ENCODE data around the gene PKD2.
"Not testable (repeated sequence)": the region's sequence is repeated elsewhere in the genome, so short reads cannot be mapped to it uniquely, and the experiment has no call there.

PKD2 gene

DNA sequence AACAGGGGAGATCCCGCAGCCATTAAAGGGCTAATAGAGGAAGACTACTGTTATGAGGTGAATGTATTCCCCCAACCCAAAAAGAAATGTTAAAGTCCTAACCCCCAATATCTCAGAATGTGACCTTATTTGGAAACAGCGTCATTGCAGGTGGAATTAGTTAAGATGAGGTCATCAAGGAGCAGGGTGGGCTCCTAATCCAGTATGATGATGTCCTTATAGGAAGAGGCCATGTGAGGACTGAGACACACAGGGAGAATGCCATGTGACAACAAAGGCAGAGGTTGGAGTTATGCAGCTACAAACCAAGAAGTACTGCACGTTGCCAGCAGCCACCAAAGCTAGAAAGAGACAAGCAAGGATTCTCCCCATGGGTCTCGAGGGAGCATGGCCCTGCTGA lies 17.7 kb upstream of the PKD2 start:
- no peak for DNase-seq

DNA sequence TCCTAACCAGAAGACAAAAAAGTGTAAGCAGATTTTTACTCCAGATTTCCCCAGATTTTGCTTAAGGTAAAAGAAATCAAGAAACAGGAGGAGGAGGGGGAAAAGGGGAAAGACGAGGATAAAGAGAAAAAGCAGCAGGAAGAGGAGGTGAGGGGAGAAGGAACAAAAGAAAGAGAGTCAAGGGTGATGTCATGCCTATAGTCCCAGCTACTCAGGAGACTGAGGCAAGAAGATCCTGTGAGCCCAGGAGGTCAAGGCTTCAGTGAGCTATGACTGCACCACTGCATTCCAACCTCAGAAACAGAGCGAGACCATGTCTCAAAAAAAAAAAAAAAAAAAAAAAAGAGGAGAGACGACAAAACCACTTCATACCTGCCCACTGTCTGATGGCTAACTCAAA lies 12.0 kb upstream of the PKD2 start:
- DNase-seq, result no peak

DNA sequence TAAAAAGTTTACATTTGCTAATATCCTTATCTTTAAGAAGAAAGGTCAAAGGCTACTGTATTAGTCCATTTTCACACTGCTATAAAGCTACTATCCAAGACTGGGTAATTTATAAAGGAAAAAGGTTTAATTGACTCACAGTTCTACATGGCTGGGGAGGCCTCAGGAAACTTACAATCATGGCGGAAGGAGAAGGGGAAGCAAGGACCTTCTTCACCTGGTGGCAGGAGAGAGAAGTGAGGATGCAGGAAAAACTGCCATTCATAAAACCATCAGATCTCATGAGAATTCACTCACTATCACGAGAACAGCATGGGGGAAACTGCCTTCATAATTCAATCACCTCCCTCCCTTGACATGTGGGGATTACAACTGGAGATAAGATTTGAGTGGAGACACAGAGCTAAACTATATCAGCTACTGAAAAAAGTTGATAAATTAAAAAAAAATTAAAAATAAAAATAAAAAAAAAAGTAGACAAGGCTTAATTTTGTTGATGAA lies 8.2 kb upstream of the PKD2 start:
- not testable (repeated sequence) for DNase-seq

DNA sequence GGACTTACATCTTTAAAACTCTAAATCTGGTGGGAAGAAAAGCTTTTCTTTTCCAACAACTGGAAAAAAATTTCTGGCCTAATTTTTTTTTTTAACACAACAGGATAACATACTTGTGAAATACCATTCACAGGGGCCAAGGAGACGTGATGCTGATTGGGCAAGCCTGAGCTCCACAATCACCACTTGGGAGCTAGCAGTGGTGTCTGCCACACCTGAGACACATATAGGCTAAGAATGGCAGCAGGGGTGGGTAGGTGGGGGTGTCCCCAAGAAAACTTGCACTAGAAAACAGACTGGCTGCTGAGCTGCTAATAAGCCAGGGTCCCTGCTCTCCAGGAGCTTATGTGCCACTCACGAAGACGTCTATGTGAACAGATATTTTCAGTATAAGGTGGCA lies 5.6 kb upstream of the PKD2 start:
- DNase-seq, result no peak

DNA sequence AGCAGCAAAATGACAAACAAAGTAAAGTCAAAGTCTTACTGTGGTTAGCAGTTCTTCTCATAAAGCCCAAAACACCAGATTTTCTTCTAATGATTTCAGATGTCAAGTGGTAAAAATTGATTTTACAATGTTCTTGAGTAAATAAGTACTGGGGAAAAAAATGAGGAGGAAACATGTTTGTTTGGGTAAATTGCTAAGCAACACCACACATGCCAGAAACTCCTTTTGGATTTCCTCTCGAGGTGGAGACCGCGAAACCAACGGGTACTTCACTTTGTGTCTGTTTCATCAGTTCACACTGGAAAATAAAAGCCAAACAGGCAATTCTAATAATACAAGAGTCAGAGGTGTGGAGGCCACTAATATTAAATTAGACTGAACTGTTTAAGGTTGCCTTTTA lies 4.6 kb upstream of the PKD2 start:
- DNase-seq, result no peak

DNA sequence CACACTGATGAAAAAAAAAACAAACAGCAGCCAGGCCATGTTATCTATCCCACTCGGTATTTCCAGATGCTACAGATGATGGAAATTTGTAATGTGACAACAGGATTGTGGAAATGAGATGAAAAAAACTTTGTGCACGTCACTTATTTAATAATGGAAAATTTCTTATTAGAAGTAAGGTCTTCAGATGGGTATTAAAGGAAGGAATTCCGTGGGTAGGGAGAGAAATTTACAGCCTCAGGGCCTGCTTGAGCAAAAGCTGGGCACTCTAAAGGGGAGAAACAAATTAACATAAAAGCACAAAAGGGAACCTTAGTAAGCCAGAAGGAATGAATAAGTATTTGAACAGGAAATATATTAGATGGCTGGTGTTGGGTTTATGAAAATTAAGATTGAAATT lies 4.2 kb upstream of the PKD2 start:
- DNase-seq, result no peak

DNA sequence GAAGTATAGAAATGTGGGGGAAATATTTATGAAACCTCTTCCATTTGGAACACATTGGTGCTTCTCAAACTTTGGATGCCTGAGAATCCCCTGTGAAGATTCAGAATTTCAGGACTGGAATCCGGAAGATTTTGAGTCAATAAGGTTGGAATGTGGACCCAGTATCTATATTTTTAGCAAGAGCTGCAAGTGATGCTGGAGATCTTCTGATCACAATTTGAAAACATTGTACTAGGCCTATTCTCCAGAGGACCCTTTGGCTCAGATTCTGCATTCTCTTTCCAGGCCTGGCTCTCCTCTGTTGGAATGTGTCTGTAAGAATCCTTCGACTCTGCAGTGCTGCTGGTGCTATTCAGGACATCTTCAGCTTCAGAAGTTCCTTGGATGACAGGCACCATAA lies 2.4 kb upstream of the PKD2 start:
- no peak for DNase-seq

DNA sequence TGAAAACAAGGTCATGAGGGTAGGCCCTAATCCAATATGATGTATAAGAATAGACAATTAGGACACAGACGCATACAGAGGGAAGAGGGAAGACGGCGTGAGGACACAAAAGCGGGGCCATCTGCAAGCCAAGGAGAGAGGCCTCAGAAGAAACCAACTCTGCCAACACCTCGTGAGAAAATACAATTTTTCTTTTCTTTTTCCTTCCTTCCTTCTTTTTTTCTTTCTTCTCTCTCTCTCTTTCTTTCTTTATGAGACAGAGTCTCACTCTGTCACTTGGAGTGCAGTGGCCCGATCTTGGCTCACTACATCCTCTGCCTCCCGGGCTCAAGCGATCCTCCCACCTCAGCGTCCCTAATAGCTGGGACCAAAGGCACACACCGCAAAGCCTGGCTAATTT lies 1.5 kb upstream of the PKD2 start:
- DNase-seq, result no peak

DNA sequence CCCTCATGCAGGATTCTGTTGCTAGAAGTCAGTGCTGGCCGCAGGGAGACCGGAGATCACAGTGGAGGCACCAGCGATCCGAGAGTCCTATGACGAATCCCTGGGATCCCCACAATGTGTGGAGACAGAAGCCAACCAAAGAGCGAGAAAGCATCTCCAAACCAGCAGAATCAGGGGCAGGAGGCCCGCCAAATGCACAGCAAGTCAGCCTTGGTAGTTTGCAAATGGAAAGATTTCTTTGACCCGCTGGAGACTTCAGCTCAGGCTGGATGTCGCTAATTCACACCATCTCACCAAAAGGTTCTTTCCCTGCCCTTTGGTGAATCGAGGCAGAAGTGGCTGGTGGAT lies 505 bp upstream of the PKD2 start:
- DNase-seq, result no peak

DNA sequence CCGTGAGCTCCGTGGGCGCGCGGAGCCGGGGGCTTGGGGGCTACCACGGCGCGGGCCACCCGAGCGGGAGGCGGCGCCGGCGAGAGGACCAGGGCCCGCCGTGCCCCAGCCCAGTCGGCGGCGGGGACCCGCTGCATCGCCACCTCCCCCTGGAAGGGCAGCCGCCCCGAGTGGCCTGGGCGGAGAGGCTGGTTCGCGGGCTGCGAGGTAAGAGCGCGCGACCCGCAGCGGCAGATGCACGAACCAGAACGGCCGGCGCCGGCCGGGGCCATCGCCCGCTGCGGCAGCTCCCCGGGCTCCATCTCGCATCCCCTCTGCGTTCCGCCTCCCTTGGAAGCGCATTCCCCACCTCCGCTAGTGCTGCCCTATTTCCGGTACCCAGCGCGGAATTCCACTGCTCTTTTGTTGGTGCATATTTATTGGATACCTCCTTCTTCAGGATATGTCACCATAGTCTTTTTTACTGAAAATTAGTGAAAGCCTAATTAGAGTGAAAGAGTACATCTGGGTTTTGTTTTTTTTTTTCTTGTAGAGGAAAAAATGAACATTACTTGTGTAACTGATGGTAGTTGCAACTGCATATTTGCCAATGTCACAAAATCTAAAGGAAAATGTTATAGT lies 797 bp downstream of the PKD2 start:
- DNase-seq, result no peak

DNA sequence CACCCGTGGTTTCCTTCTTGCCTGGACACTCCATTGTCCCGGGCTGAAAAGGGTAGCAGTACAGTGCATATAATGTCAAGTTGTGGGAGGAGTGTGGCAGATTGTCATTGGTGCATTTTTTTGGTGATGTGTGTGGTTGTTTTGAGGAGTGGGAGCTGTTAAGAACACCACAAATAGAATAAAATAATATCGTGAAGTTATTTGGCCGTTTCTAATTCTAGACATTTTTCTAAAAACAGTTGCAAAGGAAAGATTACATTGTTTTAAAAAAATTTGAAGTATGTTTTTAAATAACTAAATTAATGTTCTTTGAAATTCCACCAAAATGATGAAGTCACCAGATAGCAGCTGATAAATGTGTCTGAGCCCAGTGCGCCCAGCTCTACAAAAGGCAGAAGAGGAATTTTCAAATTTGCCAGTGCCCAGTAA lies 1.3 kb downstream of the PKD2 start:
- DNase-seq, result no peak

DNA sequence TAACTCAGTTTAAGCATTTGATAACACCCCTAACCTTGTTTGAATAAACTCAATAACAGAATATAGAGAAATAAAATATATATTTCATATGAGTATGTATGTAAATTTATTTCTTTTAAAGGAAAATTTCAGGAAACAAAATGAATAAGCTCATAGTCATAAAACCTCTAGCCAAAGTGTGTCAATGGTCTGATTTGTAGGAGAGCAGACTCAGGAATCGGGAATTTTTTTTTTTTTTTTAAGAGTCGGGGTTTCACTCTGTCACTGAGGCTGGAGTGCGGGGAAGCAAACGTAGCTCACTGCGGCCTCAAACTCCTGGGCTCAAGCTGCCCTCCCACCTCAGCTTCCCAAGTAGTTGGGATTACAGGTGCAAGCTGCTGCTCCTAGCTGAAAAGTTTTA lies 2.4 kb downstream of the PKD2 start:
- no peak for DNase-seq

DNA sequence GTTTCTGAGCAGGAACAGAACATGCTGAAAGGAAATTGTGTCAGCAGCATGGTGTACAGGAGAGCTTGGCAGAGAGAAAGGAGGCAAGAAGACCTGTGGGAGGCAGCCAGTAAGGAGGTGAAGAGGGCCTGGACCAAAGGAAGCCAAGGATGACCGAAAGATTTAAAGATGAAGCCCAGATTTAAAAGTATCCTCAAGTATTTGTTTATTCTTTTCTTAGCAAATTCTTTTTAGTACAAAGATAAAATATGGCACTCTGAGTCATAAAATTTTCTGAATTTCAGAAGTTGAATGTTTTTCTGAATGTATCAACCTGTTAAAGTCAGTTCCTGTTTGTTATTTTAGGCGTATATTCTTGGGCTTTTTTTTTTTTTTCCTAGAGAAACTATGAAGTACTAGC lies 3.5 kb downstream of the PKD2 start:
- DNase-seq, result no peak

DNA sequence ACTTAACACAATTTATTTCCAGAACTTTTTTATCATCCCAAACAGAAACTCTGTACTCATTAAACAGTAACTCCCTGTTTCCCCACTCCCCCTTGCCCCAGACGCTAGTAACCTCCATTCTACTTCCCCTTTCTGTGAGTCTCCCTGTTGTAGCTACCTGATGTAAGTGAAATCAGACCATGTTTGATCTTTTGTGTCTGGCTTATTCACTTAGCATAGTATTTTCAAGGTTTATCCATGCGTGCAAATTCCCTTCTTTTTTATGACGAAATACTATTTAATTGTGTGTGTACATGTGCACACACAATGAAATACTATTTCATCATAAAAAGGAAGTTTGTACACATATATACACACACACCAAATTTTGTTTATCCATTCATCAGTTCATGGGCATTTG lies 5.2 kb downstream of the PKD2 start:
- no peak for DNase-seq

DNA sequence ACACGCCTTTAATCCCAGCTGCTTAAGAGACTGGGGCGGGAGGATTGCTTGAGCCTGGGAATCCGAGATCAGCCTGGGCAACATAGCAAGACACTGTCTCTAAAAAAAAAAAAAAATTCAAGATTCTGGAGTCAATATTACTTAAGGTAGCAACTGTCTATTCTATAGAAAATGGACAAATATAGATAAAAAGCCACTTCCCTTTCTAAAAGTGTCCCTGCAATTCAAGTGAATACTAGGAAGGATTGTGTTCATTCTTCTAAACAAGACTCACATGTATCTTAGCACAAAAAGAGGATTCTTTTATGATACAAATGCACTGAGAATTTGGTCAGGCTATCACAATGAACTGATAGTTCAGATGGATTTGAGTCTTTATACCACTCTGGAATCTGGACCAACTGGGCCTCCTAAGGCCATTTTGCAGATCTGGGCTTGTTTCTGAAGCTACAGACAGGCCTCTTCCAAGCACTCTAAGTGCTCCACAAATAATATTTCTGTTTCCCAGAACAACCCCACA lies 7.0 kb downstream of the PKD2 start:
- no peak for DNase-seq

DNA sequence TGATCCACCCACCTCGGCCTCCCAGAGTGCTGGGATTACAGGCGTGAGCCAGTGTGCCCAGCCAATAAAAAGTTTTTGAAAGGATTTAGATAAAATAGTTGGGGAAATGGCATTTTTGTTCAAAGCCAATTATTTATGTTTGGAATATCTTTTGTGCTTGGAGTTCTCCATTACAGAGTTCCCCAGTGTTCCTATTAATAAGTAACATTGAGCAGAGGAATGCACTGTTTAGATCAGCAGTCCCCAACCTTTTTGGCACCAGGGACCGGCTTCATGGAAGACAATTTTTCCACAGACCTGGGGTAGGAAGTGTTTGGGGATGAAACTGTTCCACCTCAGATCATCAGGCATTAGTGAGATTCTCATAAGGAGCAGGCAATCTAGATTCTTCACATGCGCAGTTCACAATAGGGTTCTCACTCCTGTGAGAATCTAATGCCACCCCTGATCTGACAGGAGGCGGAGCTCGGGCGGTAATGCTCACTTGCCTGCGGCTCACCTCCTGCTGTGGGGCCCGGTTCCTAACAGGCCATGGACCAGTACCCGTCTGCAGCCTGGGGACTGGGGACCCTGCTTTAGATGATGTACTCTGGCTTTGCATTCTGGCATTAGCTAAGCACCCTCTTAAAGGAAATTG lies 8.3 kb downstream of the PKD2 start:
- no peak for DNase-seq

DNA sequence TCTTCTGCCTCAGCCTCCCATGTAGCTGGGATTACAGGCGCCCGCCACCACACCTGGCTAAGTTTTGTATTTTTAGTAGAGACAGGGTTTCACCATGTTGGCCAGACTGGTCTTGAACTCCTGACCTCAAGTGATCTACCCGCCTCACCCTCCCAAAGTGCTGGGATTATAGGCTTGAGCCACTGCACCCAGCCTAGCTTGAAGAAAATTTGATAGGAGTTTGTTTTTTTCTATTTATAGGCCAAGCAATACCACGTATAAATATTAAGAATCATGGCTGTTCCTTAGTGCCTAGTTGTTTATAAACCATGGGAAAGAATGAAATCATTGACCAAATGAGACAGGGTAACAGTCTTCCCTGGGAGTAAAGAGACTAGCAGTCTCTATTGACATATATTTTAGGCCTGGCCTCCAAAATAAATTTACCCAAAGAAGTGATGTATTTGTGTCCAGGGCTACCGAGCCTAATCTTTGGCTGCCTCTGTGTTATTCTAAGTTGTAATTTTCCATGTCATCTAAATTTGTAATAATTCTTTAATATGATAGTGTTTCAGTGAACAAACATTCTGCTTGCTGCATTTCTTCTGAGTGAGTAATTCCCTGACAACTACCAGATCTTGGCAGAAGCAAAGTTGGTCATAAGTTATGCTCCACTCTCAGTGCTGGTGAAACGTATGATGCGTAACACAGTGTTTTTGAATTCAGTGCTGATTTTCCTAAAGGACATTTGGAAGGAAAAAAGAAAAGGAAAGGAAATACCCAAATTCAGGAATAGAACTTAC lies 10.3 kb downstream of the PKD2 start:
- no peak for DNase-seq

DNA sequence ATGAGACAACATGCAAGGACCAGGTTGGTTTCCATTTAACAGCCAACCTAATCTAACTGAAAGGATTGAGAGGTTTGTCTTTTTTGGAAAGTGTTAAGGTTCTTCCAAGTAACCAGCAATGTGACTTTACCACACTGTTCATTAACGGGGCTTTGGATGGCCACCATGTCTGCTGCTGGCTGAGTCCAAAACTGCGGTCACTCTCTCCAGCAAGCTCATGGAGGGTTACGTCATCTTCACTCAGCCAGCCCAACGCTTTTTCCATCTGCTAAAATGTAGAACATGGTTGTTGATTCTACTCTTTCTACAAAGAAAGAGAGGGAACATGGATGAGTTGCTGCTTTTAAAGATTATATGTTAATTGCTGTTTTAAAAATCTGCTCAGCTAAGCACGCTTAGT lies 11.0 kb downstream of the PKD2 start:
- no peak for DNase-seq

DNA sequence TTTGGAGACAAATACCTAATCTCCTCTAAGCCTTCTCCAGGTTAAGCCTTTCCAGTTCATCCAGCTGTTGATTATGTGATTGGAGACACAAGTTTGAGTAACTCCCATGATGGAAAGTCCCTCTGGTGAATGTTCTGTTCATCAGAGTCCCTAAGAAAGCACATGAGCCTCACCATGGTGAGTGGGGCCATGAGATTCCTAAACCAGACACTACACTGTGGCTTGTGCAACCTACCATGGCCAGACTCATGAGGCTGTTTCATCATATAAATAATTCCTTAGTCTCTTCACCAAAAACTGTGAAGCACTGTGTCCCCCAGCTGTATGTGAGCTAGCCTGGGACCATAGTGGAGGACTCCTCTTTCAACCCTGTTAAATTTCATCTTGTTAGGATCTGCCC lies 14.4 kb downstream of the PKD2 start:
- no peak for DNase-seq

DNA sequence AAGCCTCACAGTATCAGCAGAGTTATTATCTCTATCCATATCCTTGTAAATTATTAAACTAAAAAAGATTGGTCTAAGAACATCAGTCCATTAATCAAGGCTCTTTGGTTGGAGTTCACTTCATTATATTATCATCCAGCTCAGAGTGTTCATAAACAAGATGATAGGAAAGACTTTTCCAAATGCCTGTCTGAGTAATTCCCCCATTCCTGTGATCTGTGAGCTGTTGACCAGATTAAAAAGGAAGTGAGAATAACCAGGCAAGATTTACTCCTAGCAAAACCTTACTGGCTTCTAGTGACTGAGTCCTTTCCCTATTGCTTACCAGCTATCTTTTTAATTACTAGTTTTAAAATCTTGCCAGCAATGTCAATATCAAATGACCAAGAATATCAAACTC lies 14.9 kb downstream of the PKD2 start:
- DNase-seq, result no peak

DNA sequence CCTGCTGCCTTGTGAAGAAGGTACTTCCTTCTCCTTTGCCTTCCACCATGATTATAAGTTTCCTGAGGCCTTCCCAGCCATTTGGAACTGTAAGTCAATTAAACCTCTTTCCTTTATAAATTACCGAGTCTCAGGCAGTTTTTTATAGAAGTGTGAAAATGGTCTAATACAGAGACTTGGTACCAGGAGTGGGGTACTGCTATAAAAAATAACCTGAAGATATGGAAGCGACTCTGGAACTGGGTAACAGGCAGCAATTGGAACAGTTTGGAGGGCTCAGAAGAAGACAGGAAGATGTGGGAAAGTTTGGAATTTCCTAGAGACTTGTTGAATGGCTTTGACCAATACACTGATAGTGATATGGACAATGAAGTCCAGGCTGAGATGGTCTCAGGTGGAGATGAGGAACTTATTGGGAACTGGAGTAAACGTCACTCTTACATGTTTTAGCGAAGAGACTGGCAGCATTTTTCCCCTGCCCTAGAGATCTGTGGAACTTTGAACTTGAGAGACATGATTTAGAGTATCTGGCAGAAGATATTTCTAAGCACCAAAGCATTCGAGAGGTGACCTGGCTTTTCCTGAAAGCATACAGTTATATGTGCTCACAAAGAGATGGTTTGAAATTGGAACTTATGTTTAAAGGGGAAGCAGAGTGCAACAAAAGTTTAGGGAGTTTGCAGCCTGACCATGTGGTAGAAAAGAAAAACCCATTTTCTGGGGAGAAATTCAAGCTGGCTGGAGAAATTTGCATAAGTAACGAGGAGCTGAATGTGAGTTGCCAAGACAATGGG lies 18.6 kb downstream of the PKD2 start:
- not testable (repeated sequence) for DNase-seq

DNA sequence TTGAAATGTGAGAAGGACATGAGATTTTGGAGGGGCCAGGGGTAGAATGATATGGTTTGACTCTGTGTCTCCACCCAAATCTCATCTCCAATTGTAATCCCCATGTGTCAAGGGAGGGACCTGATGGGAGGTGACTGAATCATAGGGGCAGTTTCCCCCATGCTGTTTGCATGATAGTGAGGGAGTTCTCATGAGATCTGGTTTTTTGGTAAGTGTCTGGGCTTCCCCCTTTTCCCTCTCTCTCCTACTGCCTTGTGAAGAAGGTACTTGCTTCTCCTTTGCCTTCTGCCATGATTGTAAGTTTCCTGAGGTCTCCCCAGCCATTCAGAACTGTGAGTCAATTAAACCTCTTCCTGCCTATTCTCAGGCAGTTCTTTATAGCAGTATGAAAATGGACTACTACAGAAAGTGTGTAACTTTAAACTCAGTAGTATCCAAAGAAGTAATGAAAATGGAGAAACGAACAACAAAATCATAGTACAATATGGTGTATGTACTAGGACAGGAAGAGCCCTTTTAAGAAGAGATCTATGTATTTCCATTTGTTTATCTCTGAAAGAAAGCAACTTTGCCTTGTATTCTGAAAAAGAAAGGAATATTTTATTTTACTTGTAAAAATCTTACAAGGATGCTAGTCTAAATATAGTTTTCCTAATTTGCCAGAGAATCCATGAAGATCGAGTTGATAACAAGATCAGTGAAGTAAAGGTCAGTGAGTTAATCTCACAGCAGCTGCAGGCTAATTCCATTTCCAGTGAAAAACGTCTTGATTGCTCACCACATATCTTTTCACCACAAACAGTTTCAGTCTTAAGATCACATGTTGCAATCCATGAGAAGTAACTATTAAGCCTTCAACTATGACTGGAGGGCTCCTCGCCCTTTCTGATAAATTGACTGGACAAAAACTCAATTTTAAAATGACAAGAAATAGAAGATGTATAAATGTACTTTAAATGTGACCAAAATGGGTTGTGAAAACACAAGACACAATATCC lies 20.5 kb downstream of the PKD2 start:
- DNase-seq, result no peak

Measured in cortex of kidney (tissue), 1 donor.